GM12801 (cell line): Measurements from ENCODE around the gene ZNF891.

Source experiments
- CTCF ChIP-seq: IDR thresholded peaks from one replicate; pipeline ENCODE4 v1.5.1; 2011; ENCODE audit warnings: control low read depth; ENCODE audit not compliant: insufficient read length; ENCODE audit errors: extremely low read depth

ZNF891 gene

GRCh38 chr12:133130808-133131128 lies 694 bp upstream of the ZNF891 start:
- TF ChIP-seq CTCF = no peak

GRCh38 chr12:133129368-133130037 lies 571 bp downstream of the ZNF891 start:
- TF ChIP-seq CTCF = no peak

GRCh38 chr12:133124674-133125073 lies 5.4 kb downstream of the ZNF891 start:
- TF ChIP-seq CTCF = no peak

- no peak for TF ChIP-seq CTCF
These were observed 9.5 kb downstream of the ZNF891 start for GRCh38 chr12:133120385-133121191.

- TF ChIP-seq CTCF = no peak
These were observed 21.9 kb downstream of the ZNF891 start for GRCh38 chr12:133108150-133108549.

- no peak for TF ChIP-seq CTCF
These were observed 23.0 kb downstream of the ZNF891 start for GRCh38 chr12:133107121-133107520.

GRCh38 chr12:133106253-133106652 lies 23.8 kb downstream of the ZNF891 start:
- TF ChIP-seq CTCF = no peak
